HL-60/S4 treated with phorbol 12-myristate 13-acetate at 8.2 ng/mL for 4 days and 3 days (cell line): Measurements from ENCODE around the gene TADA2A.
"Not testable (repeated sequence)": the region's sequence is repeated elsewhere in the genome, so short reads cannot be mapped to it uniquely, and the experiment has no call there.

Source experiments
- in situ Hi-C: fragments of 300-500 bp; cut with MboI; formaldehyde crosslinking; loops from 2 replicates; pipeline ENCODE4 v1.15.0; 2022; ENCODE audit warnings: low sequenced_read_pairs

TADA2A gene

DNA sequence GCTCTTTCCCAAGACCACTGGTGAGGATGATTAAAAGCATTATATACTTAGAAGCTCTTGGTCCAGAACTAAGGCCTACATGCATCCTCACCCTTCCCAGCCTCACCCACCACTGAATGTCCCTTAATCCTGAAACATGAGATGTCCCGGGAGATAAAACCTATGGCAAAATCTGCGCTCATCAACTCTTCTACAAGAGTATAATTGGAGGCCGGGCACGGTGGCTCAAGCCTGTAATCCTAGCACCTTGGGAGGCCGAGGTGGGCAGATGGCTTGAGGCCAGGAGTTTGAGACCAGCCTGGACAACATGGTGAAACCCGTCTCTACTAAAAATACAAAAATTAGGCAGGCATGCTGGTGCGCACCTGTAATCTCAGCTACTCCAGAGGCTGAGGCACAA, 13.3 kb upstream of the TADA2A start:
- in situ Hi-C loops: no loop called here

DNA sequence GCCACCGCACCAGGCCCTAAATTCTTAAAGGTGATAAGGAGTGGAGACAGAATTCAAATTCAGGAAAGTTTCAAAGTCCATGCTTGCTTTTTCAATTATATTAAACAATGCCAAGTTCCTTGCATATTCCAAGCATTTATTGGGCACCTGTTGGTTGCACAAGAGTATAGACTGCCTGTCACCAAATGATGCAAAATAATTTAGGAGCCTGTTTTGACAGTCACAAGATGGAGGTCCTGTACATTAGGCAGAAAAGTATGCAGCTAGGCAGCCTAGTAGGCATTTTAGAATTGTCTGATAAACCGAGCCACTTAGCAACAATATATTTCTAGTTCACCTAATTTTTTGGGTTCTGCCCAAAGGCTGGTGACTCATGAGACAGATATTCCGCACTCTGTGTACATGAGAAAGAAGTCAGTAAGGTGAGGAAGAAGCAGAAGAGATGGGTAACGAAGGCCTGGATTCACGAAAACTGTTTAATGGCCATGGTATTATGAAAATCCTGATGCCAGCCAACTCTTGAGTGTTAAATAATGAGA, 7.4 kb upstream of the TADA2A start:
- in situ Hi-C loops: no loop called here

DNA sequence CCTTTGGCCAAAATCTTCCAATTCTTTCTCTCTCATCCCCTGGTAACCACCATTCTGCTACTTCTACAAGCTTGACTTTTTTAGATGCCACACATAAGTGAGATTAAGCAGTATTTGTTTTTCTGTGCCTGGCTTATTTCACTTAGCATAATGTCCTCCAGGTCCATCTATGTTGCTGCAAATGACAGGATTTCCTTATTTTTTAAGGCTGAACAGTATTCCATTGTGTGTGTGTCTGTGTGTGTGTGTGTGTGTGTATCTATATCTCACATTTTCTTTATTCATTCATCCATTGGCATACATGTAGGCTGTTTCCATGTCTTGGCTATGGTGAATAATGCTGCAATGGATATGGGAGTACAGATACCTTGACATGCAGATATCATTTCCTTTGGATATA, 6.2 kb upstream of the TADA2A start:
- in situ Hi-C loops: no loop called here

DNA sequence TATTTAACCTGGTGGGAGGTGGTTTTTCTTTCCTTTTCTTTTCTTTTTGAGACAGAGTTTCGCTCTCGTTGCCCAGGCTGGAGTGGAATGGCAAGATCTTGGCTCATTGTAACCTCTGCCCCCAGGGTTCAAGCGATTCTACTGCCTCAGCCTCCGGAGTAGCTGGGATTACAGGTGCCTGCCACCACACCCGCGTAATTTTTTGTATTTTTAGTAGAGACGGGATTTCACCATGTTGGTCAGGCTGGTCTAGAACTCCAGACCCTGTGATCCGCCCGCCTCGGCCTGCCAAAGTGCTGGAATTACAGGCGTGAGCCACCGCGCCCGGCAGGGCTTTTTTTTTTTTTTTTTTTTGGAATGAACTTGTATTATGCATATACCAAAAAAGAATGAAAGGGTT, 1.2 kb upstream of the TADA2A start:
- in situ Hi-C loops: not testable (repeated sequence)

DNA sequence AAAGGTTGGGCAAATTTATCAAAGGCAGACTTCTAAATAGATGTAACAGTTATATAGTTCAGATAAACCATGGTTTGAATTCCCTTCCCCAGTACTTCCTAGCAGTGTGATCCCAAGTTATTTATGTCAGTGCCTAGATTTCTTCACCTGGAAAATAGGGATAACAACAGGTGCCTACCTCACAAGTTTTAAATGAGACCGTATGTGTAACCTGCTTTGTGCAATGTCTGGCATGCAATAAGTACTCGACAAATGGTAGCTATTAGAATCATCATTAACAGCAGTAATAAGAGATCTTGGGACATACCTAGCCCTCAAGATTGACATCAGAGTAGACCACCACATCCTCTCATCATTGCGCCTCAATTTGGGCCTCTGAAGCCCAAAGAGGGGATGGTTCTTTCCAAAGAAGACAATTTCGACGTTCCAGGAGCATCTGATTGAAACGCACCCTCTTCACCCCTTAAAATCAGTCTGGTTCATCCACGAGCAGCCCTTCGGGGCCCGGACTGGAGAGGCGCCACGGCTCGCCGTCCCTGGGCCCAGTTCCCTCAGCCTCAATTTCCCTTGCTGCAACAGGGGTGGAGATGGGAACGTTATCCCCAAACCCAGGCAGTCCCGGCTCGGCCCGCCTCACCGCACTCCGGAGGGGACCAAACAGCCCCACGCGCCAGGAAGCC, 591 bp upstream of the TADA2A start:
- in situ Hi-C loops: no loop called here

DNA sequence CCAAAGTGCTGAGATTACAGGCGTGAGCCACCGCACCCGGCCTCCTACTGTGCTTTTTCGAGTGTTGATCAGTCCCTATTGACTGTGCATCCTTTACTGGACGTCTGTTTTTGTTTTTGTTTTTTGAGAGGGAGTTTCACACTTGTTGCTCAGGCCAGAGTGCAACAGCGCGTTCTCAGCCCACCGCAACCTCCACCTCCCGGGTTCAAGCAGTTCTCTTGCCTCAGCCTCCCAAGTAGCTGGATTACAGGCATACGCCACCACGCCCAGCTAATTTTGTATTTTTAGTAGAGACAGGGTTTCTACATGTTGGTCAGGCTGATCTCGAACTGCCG, 1.4 kb downstream of the TADA2A start:
- in situ Hi-C loops: not testable (repeated sequence)

DNA sequence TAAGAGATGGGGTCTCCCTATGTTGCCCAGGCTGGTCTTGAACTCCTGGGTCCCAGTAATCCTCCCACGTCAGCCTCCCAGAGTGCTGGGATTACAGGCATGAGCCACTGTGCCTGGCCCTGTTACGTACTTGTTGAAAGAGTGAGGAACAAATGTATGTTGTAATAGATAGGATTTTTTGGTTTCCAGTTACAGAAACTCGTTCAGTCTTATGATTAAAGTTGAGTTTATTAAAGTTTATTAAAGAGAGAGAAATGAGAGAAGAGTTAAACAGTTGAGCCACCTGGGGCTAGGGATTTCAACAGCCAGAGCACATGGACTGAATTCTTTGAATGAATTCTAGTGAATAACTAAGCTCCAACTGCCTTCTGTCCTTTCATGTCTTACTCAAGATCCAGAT, 3.7 kb downstream of the TADA2A start:
- in situ Hi-C loops: no loop called here

DNA sequence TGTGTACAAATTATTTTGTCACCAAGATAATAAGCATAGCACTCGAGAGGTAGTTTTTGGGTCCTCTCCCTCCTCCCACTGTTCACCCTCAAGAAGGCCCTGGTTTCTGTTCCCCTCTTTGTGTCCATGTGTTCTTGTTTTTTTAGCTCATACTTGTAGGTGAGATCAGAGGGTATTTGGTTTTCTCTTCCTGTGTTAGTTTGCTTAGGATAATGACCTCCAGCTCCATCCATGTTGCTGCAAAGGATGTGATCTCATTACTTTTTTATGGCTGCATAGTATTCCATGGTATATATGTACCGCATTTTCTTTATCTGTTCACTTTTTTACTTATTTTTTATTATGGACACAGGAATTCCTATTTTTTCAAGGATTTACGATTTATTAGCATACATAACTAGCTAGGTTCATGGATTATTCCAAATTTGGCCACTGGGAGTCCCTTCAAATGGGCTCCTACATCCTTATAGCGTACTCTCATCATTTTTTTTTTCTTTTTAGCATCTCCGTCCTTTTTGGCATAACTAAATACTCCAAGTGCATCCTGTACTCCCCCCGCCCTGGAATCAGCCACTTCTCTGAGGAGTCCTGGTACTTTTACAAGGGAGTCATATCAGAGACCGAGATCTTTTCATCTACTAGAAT, 7.3 kb downstream of the TADA2A start:
- in situ Hi-C loops: no loop called here

DNA sequence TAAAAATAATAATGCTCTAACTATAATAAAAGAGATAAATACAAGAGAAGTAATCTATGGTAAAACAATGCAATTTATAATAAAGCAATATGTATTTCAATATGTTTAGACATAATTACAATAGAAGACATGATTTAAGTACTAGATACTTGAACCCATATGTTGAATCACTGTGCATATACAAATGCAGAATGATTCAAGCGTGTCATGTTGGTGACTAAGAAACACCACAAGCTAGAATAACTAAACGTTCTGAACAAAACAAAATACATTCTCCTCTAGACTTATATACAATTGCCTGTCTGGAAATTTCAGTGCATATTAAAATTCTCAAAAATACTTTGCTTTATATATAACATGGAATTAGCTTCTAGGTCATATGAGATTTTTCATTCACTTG, 11.2 kb downstream of the TADA2A start:
- in situ Hi-C loops: no loop called here

DNA sequence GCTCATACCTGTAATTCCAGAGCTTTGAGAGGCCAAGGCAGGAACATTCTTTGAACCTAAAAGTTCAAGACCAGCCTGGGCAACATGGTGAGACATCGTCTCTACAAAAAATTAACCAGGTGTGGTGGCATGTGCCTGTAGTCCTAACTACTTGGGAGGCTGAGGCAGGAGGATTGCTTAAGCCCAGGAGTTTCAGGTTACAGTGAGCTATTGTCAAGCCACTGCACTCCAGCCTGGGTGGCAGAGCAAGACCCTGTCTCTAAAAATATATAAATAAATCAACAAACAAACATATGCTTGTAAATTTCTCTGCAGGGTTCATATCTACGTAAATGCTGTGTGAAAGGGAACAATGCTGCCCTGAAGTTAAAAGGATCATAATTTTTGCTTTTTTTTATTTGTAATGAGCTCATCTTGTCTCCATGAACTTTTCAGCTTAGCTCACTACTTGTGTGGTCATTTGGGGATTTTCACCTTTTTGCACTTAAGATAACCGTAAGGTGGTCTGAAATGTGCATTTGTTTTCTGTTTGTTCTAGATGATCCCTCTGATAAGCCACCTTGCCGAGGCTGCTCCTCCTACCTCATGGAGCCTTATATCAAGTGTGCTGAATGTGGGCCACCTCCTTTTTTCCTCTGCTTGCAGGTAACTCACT, 16.4 kb downstream of the TADA2A start:
- in situ Hi-C loops: no loop called here

DNA sequence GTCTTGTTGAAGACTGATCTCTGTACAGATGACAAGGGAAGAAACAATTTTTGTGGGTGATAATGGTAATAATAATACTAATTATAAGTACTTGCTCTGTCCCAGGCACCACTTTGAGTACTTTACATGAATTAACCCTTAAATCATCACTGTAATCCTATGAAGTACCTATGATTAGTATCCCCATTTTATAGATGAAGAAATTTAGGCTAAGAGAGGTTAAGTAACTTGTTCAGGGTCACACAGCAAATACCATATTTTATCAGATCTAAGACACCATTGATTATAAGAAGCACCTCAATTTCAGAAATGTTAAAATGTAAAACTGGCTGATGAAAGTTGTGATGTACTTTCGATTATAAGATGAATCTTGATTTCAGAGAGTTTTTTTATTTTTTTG, 18.6 kb downstream of the TADA2A start:
- in situ Hi-C loops: no loop called here

DNA sequence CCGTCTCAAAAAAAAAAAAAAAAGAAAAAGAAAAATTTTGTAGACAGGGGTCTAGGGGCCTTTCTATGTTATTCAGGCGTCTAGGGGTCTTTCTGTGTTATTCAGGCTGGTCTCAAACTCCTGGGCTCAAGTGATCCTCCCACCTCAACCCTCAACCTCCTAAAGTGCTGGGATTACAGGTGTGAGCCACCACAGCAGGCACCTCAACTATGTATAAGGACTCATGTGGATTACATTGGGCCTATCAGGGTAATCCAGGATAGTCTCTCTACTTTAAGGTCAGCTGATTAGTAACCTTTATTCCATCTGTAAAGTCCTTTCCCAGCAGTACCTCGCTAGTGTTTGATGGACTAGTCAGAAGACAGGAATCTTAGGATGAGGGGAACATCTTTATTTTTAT, 22.4 kb downstream of the TADA2A start:
- in situ Hi-C loops: no loop called here

DNA sequence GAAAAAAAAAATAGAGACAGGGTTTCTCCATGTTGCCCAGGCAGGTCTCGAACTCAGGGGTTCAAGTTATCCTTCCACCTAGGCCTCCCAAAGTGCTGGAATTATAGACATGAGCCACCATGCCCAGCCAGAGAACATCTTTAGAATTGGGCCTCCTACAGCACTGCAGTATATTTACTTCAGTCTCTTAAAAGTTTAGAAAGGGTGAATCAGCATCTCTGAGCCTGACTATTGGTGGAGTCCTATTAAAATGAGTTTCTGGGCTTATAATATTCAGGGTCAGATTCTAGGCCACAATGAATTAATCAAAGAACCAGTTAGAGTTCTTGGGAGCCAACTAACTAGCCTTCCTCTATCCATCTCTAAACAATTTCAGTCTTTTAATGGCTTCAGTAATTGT, 22.8 kb downstream of the TADA2A start:
- in situ Hi-C loops: no loop called here

DNA sequence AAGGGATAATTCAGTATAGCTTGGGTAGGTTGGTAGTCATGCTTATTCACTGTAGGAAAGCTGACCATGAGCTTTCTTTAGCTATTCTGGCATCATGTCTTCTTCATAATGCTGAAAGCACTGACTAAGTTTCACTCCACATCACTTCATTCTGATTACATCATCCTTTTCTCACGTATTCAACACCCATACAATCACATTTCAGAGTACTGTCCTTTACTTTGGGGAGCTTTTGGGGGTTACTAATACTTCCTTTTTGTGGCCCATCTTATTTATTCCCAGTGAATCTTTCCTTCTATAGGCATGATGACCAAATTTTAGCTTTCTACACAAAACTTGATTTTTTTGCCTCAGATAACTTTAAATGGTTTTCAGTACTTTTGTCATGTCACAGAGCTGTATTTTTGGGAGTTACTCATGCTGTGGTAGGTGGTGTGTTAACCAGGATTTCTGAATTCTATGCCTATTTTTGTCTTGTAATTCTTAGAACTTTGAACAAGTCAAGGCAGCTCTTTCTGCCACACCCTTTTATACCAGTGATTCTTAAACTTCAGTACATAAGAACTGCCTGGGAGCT, 23.5 kb downstream of the TADA2A start:
- in situ Hi-C loops: no loop called here

DNA sequence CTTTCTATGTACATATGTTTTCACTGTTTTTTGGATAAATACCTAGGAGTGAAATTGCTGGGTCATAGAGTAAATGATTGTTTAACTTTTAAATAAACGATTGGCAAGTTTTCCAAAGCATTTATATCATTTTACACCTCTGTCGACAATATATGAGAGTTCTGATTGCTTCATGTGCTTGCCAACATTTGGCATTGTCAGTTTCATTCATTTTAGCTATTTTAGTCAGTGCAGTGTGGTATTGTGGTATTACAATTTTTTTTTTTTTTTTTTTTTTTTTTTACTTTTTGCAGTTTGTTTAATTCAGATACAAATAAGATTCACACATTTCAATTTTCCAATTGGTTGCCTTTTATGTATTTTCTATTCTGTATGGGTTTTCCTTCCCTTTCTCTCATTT, 26.0 kb downstream of the TADA2A start:
- in situ Hi-C loops: no loop called here

DNA sequence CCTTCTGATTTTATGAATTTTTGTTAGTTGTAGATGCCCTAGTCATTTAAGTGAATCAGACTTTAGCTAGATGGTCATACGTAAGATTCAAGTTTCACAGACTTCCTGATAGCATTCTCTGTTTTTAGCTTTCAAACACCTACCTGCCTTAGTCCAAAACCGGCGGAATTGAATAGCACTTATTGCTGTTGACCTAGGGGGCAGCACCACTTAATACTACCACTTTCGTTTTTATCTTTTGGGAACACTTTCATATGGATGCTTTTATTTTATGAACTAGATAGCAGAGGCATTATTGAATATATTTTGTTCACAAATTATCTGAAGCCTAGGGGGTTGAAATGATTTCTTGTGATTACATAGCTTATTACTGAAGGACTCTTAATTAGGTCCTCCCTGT, 31.5 kb downstream of the TADA2A start:
- in situ Hi-C loops: no loop called here

DNA sequence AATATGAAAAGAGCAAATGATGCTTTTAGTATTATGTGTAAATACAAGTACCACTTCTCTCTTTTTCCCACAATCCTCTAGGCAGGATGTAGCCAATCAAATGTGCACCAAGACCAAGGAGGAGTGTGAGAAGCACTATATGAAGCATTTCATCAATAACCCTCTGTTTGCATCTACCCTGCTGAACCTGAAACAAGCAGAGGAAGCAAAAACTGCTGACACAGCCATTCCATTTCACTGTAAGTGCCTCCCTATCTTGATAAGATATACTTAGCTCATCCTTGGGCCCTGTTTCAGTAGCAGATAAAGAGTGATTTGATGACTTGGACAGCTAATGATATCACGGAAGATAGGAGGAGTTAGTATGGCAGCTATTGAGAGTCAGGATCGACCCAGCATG, 33.7 kb downstream of the TADA2A start:
- in situ Hi-C loops: no loop called here

DNA sequence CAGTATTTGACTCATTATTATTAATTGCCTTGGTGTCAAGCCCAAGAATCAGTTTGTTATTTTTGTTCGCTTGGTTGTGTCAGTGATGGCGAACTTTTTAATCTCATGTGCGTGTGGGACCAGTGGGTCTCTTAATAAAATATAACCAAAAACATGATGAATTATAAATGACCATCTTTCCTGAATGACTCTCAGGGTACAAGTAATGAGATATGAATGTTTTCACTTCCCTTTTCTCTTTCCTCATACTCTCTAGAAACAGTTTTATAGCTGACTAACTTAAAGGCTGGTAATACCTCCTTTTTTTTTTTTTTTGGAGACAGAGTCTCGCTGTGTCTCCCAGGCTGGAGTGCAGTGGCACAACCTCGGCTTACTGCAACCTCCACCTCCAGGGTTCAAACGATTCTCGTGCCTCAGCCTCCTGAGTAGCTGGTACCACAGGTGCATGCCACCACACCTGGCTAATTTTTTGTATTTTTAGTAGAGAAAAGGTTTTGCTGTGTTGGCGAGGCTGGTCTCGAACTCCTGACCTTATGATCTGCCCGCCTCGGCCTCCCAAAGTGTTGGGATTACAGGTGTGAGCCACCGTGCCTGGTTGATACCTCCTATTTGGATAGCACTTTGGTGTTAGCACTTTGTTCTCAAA, 34.8 kb downstream of the TADA2A start:
- in situ Hi-C loops: not testable (repeated sequence)

DNA sequence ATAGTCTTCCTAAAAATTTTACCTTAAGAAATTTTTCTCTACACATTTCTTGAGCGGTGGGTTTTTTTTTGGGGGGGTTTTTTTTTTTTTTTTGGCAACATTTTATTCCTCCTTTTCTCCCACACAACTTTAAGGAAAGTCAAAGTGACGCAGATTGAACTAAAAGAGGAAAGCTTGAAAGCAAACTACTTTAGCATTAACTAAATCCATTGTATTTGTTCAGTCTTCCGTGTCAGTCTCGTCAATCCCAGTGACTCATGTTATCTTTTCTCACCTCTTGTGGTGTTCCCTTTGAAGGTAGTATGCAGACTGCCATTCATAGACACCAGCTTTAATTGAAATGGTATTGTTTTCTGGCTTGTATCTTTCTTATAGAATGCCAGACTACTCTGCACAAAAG, 39.3 kb downstream of the TADA2A start:
- in situ Hi-C loops: no loop called here

DNA sequence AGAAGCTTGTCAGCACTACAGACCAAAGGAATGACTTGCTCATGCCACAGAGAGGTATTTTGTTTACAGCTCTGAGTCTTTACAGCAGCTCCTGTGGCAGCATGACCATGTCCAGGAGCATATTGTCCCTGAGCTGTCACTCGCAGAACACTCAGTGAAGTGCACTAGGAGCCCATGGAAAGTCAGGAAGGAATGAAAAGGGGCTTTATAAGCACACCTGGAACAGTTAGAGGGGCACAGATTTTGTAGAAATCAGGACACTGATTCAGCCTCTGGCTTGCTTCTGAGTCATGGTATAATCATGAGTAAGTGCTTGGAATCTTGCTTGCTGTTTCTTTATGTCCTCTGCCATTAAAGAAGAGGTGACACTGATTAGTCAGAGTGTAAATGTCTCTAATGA, 41.0 kb downstream of the TADA2A start:
- in situ Hi-C loops: no loop called here

DNA sequence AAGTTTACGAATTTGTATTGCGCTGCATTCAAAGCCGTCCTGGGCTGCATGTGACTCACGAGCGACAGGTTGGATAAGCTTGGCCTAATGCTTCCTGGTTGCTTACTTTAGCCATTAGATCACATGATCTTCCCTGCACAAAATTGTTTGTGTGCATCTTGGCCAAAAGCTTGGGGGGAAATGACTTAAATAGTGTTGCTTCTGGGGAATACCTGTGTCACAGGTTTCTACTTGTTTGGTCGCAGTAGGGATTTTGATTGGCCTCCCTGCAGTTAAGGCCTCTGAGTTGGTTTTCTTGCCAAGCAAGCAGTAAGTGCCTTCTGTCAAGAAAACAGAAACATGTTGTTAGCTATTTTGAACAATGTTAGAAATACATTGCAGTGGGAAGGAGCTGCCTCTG, 43.4 kb downstream of the TADA2A start:
- in situ Hi-C loops: no loop called here

DNA sequence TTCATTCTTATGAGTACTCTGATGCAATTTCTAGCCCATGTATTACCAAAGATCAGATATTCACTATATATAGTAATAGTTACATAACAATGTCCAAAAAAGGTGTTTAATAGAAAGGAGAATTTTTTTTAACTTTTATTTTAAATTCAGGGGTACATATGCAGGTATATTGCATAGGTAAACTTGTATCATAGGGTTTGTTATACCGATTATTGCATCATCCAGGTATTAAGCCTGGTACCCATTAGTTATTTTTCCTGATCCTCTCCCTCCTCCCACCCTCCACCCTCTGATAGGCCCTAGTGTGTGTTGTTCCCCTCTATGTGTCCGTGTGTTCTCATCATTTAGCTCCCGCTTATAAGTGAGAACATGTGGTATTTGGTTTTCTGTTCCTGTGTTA, 51.1 kb downstream of the TADA2A start:
- in situ Hi-C loops: not testable (repeated sequence)
